GM19023 (cell line): ENCODE results near the gene TMEM178B.
A peak's percentile ranks its signal among the peaks of the same experiment; 100 is the strongest.
"Not testable (repeated sequence)": the region's sequence is repeated elsewhere in the genome, so short reads cannot be mapped to it uniquely, and the experiment has no call there.

Experiments
- ATAC-seq: cut with Tn5 transposase; IDR thresholded peaks from one replicate; pipeline ENCODE4 v1.9.1; 2021; ENCODE audit warnings: mild to moderate bottlenecking, moderate library complexity; ENCODE audit not compliant: unreplicated experiment

The TMEM178B gene

DNA sequence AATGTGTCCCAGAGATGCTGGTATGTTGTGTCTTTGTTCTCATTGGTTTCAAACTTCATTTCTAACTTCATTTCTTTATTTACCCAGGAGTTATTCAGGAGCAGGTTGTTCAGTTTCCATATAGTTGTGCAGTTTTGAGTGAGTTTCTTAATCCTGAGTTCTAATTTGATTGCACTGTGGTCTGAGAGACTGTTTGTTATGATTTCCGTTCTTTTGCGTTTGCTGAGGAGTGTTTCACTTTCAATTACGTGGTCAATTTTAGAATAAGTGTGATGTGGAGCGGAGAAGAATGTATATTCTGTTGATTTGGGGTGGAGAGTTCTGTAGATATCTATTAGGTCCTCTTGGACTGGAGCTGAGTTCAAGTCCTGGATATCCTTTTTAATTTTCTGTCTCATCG, 103.3 kb downstream of the TMEM178B start:
- ATAC-seq: not testable (repeated sequence)

DNA sequence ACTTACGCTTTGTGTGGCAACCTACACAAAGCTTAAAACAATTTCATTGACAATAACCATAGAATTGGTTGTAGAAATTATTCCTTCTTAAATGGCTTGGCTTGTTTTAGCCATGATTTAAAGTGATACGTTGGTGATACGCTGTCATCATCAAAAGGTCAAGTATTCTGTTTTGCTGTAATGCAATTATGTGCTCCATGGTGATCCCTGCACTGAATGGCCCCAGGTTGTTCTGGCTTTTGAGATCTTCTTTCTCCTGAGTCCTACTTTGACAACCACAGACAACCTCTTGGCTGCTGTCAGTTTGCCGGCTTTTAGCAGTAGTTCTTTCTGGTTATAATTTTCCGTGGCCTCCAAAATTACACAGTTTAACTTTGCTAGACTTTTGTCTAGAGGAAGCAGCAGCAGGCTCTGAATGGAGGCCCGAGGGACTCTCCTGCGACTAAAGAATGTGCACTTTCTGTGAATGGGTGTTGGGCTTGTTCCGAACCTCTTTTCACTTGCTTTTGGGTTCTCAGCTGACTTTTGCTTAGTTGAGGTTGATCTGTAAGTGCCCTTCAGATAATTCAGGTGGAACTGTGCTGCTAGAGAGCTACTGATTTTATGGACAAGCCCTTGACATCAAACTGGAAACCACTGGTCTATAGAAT, 104.7 kb downstream of the TMEM178B start:
- no peak for ATAC-seq

DNA sequence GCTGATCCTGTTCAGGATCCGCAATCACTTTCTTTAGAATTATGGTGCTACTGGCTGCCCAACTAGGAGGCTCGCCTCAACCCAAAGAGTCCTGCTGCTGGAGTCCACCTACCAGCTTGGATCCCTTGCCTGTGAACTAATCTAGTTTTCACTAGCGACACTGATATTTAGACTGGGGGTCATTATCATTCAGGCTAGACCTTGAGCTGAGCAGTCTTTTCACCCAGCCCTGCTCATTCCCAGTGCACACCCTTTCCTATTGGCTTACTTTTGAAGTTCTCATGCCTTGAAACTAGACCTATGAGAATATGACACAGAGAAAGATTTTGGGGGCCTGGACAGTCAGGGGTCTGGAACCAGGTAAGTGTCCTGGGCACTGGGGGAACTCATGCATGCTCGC, 107.9 kb downstream of the TMEM178B start:
- ATAC-seq: no peak

DNA sequence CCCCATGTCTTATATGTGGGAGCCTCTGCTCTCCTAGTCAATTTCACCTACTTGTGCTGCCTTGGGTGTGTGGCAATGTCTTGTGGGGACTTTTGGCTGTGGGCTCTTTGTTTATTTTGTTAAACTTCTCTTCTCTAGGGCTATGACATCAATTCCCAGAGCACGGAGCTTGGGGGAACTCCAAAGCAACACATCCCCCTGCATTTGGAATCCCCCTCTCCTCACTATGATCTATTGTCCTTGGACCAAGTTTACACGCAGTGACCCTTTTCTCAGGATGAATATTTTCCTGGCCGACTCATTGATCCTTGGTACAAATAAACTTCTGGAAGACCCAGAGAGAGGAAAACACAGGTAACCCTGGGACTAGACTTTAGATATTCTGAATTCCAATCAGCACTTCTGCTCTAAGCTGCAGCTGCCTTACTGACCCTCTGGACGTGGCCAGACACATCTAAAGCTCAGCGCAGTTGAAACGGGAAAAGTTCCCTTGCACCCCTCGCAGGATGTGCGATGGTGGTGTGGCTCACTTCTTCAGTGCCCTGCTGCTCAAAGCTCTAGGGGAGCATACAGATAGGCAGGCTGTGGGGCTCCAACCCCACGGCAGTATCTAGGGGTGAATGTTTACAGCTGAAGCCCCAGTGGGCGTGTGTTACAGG, 110.8 kb downstream of the TMEM178B start:
- peak; percentile 55 for ATAC-seq

DNA sequence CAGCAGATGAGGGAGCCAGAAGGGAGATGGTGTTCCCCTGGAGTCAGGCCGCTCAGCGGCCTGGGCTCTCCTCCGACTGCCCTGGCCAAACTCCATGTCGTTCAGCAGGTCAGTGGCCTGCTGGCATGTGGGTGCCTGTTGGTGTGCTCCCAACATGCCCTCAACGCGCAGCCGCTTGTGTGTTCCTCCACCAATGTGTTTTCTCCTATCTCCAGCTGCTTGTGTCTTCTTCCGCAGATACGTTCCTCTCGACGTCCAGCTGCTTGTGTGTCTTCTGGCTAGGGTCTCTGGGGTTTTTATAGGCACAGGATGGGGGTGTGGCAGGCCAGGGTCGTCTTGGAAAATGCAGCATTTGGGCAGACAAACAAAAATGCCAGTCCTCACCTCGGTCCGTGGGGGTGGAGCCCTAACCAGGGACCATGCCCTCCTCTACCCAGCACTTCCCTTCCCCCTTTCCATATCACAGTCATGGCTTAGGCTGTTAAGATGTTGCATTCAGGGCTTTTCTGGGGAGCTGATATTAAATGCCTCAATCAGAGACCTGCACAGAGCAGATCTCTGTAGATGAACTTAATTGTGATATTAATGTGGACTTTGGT, 111.6 kb downstream of the TMEM178B start:
- ATAC-seq: no peak

DNA sequence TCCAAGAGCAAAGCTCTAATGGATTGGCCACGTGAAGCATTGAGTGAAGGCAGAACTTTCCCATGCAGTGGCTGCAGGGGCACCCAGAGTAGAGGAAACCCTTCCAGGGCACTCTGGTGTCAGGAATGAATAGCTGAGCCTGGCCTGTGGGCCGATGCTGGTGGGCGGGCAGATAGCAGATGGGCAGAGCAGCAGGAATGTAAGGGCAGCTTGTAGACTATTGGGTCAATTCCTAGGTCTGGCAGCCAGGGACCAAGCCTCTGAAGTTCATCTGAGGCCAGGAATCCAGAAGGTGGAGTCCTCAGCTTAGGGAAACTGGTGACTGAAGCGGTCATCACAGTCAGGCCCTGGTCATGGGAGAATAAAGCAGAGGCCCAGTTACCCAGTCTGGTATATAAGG, 115.4 kb downstream of the TMEM178B start:
- no peak for ATAC-seq

DNA sequence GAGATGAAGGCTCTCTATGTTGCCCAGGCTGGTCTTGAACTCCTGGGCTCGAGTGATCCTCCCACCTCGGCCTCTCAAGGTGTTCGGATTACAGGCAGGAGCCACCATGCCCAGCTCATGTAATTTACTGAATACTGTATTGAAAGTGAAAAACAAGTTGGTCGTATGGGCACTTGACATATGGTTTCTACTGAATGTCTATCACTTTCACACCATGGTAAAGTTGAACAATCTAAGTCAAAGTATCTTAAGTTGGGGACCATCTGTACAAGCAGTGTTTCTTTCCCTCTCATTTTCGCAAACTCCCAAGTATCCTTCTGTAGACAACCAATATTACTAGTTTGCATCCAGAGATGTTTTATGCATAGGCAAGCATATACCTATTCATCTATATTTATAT, 116.6 kb downstream of the TMEM178B start:
- no peak for ATAC-seq

DNA sequence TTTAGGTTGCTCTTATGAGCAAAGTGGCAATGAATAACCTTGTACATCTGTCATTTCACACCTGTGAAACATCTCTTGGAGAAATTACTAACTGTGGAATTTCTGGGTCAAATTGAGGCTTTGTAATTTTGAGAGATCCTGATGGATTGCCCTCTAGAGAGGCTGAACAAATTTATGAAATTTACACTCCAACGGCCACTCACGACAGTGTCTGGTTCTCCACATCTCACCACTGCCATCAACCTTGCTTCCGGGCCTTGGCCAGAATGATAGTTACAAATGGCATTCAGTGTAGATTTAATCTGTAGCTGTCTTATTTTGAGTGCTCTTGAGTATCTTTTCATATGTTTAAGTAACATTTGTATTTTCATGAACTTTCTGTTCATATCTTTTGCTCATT, 117.4 kb downstream of the TMEM178B start:
- ATAC-seq: no peak

DNA sequence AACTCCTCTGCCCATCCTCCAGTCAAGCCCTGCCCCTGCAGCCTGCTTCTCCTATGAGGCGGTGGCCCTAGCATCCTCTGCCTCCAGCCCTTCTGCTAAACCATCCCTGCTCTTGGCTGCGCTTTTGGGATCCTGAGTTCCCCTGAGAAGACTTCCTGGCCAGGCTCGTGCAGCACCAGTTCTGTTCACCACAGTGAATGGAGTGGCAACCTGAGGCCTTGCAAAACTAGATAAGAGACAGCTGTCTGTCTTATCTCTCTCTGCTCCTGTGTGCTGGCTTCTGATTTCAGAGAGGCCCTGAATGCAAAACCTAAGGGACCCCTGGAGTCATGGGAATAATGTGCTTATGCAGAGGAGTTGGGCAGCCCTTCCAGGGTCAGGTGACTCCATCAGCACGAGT, 119.2 kb downstream of the TMEM178B start:
- no peak for ATAC-seq

DNA sequence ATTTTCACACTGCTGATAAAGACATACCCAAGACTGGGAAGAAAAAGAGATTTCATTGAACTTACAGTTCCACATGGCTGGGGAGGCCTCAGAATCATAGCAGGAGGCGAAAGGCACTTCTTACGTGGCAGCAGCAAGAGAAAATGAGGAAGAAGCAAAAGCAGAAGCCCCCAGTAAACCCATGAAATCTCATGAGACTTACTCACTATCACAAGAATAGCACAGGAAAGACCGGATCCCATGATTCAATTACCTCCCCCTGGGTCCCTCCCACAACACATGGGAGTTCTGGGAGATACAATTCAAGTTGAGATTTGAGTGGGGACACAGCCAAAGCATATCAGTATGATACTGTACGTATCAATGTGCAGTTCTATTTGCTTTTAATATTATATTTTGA, 121.9 kb downstream of the TMEM178B start:
- ATAC-seq: not testable (repeated sequence)

DNA sequence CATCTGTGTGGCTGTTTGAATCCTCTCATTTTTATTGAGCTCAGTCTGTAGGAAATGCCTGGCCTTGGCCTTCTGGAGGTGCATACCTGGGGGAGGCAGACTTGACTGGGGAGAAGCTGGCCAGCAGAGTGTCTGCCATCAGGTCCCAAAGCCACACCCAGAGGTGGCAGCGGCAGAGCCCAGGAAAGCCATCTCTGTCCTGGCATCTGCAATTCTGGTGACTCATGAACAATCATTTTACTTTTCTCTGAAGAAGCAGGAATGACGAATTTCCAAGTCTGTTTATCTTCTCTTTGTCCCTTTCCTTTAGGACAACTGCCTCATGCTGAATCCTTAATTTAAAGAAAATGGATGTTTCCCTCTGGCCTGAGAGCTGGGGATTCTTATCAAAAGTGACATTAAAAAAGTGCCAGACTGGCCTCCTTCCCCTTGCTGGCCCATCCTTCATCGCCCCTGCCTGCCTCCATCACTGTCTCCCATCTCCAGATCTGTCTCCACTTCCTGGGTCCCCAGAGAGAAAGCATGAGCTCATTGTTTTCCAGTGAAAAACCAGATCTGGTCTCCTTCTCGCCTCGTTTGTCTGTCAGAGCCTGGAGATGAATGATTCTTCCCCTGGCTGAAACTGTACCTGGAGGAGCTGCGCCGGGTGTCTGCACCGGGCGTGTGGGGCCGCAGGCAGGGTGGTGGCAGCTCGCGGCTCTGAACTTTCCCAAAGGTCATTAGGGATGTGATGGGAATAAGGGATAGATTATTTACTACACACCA, 124.5 kb downstream of the TMEM178B start:
- no peak for ATAC-seq

DNA sequence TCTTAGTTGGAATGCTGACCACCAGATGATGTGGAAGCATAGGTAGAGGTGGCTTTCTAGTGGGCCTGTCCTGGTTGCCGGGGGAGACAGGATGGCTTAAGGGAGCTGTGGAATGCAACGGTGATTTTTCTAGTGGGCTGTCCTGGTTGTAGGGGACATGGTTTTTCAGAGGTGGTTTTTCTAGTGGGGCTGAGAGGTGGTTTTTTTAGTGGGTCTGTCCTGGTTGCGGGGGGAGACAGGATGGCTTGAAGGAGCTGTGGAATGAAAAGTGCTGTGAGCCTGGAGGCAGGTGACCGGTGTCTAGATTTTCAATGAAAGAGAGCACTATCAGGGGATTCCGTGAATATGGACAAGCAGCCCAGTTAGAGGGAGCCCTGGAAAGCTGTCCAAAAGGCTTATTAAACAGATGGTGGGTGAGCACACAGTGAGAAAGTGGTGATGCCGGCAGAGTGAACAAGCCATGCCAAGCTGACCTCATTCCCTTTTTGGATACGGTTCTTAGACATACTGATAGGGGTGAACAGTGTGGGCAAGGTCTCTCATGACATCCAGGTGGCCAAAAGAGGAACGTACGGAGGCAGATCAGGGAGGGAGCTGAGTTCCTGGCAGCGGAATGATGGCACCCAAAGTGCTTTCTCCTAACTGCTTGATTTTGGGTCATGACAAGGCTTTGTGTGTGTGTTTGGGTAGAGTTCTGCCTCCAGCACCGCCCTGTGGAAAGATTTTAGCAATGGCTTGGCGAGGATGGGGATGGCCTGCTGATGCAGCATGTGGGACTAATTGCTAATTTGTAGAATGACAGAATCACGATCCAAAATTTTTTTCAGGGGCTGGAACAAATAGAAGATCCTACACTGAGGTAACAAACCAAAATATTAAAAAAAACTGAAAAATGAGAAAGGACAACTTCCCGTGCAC, 126.6 kb downstream of the TMEM178B start:
- no peak for ATAC-seq

DNA sequence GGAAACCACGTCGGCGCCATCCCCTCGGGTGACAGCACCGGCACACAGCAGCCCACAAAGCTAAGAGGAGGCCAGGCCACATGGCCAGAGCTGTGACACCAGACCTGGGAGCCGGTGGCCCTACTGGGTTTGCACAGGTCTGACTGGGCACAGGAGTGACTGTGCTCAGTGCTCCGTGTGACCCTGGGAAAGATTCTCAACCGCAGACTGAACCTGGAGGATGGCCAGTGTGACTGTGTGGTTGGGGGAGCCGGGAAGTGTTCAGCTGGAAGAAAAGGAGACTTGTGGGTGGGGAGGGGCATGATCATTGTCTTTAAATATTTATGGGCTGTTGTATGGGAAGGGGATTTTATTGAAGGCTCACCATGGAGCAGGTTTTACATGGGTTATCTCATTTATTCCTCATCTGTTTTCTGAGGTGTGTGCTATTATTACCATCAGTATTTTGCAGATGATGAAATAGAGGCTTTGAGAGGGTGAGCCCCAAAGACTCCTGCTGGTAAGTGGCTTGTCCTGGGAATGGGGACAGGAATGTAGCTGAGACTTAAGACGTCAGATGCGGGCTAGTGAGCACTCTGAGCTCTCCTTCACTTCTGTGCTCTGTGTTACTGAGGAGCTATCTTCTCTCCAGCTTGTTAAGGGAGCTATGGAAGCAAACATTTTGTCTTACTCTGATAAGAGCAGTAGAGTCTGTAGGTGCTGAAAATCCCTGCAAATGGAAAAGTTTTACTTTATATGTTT, 127.5 kb downstream of the TMEM178B start:
- no peak for ATAC-seq

DNA sequence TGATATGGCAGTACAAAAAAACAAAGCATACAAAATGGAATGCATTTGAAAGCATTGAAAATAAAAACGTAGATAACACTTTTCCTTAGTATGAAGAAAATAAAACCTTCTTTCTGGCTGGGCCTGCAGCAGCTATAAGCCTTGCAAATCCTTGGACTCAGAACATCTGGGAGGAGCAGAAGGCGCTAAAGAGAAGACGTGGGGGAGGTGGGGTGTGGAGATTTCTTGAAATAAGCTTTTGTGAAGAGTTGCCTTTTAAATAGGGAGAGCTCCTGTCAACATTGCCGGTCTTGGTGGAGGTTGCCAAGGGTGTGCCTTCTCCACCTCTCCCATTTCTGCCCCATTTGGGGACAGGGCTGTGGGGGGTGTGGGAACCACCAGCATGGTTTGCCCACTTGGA, 128.7 kb downstream of the TMEM178B start:
- no peak for ATAC-seq

DNA sequence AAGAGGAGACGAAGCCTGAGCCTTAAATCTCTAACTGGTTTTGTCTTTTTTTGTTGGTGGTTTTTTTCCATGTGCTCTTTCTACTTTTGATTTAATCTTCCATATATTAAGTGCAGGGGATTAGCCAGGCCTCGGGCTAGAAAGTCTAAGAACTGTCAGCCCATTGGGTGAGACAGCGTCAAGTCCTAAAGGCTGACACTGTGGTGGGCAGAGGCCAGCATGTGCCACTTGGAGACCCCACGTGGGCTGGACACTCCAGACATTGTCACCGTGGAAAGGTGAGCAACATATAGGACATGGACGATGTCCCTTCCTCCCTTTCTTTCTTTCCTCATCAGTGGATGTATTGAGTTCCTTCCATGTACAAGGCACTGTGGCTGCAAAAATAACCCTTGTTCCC, 129.3 kb downstream of the TMEM178B start:
- no peak for ATAC-seq

DNA sequence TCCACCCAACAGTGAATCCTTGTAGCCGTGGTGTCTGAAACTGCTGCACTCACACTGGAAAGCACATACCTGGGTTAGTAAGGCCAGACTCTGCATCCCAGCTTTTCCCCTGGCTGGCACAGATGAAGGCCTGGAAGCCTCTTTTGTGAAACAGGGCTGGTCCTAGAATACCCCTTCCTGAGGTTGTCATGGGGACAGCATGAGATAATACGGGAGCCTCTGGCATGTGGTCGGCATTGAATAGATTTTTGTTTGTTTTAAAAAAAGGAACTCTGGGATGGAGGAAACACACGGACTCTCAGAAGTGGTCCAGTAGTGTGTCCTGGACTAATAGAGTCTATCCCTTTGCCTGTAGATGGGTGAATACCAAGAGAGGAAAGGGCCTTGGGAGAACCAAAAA, 129.7 kb downstream of the TMEM178B start:
- no peak for ATAC-seq

DNA sequence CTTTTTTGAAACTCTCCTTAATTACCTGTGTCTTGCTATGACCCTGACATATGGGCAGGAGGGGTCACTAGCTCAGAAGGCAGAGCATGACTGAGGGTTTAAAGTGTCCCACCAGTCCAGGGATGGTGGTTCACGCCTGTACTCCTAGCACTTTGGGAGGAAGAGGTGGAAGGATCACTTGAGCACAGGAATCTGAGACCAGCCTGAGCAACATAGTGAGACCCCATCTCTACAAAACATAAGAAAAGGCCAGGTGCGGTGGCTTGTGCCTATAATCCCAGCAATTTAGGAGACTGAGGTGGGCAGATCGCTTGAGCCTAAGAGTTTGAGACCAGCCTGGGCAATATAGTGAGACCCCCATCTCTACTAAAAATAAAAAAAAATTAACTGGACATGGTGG, 133.8 kb downstream of the TMEM178B start:
- ATAC-seq: no peak

DNA sequence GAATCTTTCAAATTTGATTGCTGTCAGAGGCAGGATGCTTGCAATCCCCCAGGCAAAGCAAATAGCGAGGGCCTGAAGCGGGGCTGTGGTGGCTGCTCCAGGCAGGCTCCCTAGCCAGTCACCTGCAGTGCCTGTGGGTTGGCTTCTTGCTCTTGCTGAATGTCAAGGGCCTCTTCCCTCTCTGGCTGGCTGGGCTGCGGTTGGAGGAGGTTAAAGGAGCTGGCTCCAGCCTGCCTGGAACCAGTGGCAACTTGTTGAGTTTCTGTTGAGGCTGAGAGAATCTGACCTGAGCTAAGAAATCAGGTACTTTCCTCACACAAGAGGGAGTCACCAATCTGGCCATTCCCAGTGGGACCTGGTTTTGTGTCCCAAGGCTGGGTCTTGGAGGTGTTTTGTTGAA, 134.7 kb downstream of the TMEM178B start:
- no peak for ATAC-seq

DNA sequence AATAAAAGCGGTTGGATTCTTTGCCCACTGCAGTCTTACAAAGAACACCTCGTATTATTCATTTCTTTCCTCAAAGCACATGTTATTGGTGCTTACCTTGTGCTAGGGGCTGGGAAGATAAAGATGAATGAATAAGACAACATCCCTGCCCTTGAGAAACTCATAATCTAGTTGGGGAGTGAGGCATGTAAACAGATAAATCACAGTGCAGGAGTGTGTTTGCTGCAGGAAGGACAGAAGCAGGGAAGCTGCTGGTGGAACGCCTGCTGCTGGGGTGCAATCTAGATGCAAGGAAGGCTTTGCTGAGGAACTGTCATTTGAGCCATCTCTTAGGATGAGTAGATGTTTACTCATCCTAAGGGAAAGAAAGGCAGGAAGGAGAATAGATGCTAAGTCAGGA, 135.6 kb downstream of the TMEM178B start:
- ATAC-seq: no peak

DNA sequence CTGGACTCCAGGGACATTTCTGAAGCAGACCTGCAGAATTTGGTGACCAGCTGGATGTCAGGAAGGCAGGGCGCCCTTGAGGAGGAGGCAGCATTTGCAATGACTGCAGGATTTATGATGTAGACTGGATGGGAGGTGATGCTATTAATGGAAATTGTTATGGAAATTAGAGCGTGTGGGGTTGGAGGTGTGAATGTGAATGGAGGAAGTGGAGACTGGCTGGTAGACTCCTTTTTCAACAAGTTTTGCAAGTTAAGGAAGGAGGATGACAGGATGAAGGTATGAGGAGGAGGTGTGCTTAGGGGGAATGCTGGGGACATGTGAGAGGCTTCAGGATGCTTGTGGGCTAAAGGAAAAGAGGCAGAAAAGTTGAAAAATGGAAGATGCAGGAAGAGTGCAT, 137.0 kb downstream of the TMEM178B start:
- ATAC-seq: no peak
